ENCODE data around the gene COL6A3.

COL6A3 gene

GRCh38 chr2:237433920-237434676 is 20.1 kb upstream of the COL6A3 start:
- Mint-ChIP-seq H3K4me3 (peak overlapping the region; percentile 79), H3K27ac (peak overlapping the region; percentile 23), H3K36me3 (ENCODE audit: low read depth) (peaks cover 1% of the 10 kb centered on the region), H3K4me1 (ENCODE audit: low read depth) (peaks cover 77% of the 10 kb centered on the region), H3K9me3 (peaks cover 4% of the 10 kb centered on the region), H3K27me3 (ENCODE audit: low read depth) (no peaks in the 10 kb centered on the region)
- DNase-seq (ENCODE audit: low spot score), result no peak

GRCh38 chr2:237432484-237433092 is 18.6 kb upstream of the COL6A3 start:
- peaks cover 3% of the 10 kb centered on the region for H3K36me3 Mint-ChIP-seq (ENCODE audit: low read depth)
- peak; percentile 89 for DNase-seq (ENCODE audit: low spot score)
- H3K27ac Mint-ChIP-seq, result peak overlapping the region; percentile 47
- peaks cover 84% of the 10 kb centered on the region for H3K4me1 Mint-ChIP-seq (ENCODE audit: low read depth)
- H3K4me3 Mint-ChIP-seq, result peak overlapping the region; percentile 64
- peaks cover 4% of the 10 kb centered on the region for H3K9me3 Mint-ChIP-seq
- H3K27me3 Mint-ChIP-seq (ENCODE audit: low read depth), result no peaks in the 10 kb centered on the region

GRCh38 chr2:237431837-237432236 is 17.9 kb upstream of the COL6A3 start:
- Mint-ChIP-seq H3K9me3 (peaks cover 4% of the 10 kb centered on the region), H3K27me3 (ENCODE audit: low read depth) (no peaks in the 10 kb centered on the region), H3K4me1 (ENCODE audit: low read depth) (peaks cover 85% of the 10 kb centered on the region), H3K36me3 (ENCODE audit: low read depth) (peaks cover 3% of the 10 kb centered on the region), H3K4me3 (peak overlapping the region; percentile 11), H3K27ac (no peak overlapping the region)
- DNase-seq (ENCODE audit: low spot score), result no peak

- DNase-seq (ENCODE audit: low spot score), result peak; percentile 62
- no peaks in the 10 kb centered on the region for H3K27me3 Mint-ChIP-seq (ENCODE audit: low read depth)
- H3K9me3 Mint-ChIP-seq, result peaks cover 4% of the 10 kb centered on the region
- peak overlapping the region; percentile 11 for H3K4me3 Mint-ChIP-seq
- H3K27ac Mint-ChIP-seq, result no peak overlapping the region
- H3K36me3 Mint-ChIP-seq (ENCODE audit: low read depth), result peaks cover 3% of the 10 kb centered on the region
- peaks cover 85% of the 10 kb centered on the region for H3K4me1 Mint-ChIP-seq (ENCODE audit: low read depth)
These were observed 17.4 kb upstream of the COL6A3 start for GRCh38 chr2:237431372-237431771.

- DNase-seq (ENCODE audit: low spot score), result no peak
- H3K4me1 Mint-ChIP-seq (ENCODE audit: low read depth), result peaks cover 81% of the 10 kb centered on the region
- no peaks in the 10 kb centered on the region for H3K27me3 Mint-ChIP-seq (ENCODE audit: low read depth)
- no peak overlapping the region for H3K4me3 Mint-ChIP-seq
- no peak overlapping the region for H3K27ac Mint-ChIP-seq
- peaks cover 3% of the 10 kb centered on the region for H3K36me3 Mint-ChIP-seq (ENCODE audit: low read depth)
- peaks cover 4% of the 10 kb centered on the region for H3K9me3 Mint-ChIP-seq
These were observed 16.9 kb upstream of the COL6A3 start for GRCh38 chr2:237430861-237431260.

GRCh38 chr2:237429753-237430152 is 15.8 kb upstream of the COL6A3 start:
- Mint-ChIP-seq H3K4me3 (peak overlapping the region; percentile 64), H3K9me3 (peaks cover 4% of the 10 kb centered on the region), H3K27ac (no peak overlapping the region), H3K36me3 (ENCODE audit: low read depth) (peaks cover 1% of the 10 kb centered on the region), H3K4me1 (ENCODE audit: low read depth) (peaks cover 73% of the 10 kb centered on the region), H3K27me3 (ENCODE audit: low read depth) (no peaks in the 10 kb centered on the region)
- DNase-seq (ENCODE audit: low spot score), result no peak

- DNase-seq (ENCODE audit: low spot score), result peak; percentile 85
- peaks cover 57% of the 10 kb centered on the region for H3K4me1 Mint-ChIP-seq (ENCODE audit: low read depth)
- H3K4me3 Mint-ChIP-seq, result peak overlapping the region; percentile 56
- peaks cover 4% of the 10 kb centered on the region for H3K9me3 Mint-ChIP-seq
- peaks cover 3% of the 10 kb centered on the region for H3K27me3 Mint-ChIP-seq (ENCODE audit: low read depth)
- peaks cover 1% of the 10 kb centered on the region for H3K36me3 Mint-ChIP-seq (ENCODE audit: low read depth)
- H3K27ac Mint-ChIP-seq, result peak overlapping the region; percentile 64
These were observed 14.0 kb upstream of the COL6A3 start for GRCh38 chr2:237427769-237428506.

- peaks cover 1% of the 10 kb centered on the region for H3K36me3 Mint-ChIP-seq (ENCODE audit: low read depth)
- H3K4me3 Mint-ChIP-seq, result no peak overlapping the region
- H3K27me3 Mint-ChIP-seq (ENCODE audit: low read depth), result peaks cover 3% of the 10 kb centered on the region
- H3K27ac Mint-ChIP-seq, result no peak overlapping the region
- no peak for DNase-seq (ENCODE audit: low spot score)
- peaks cover 48% of the 10 kb centered on the region for H3K4me1 Mint-ChIP-seq (ENCODE audit: low read depth)
- H3K9me3 Mint-ChIP-seq, result peaks cover 4% of the 10 kb centered on the region
These were observed 12.6 kb upstream of the COL6A3 start for GRCh38 chr2:237426517-237426916.

- H3K4me1 Mint-ChIP-seq (ENCODE audit: low read depth), result peaks cover 41% of the 10 kb centered on the region
- no peak for DNase-seq (ENCODE audit: low spot score)
- peaks cover 3% of the 10 kb centered on the region for H3K27me3 Mint-ChIP-seq (ENCODE audit: low read depth)
- no peak overlapping the region for H3K4me3 Mint-ChIP-seq
- H3K9me3 Mint-ChIP-seq, result no peaks in the 10 kb centered on the region
- peaks cover 1% of the 10 kb centered on the region for H3K36me3 Mint-ChIP-seq (ENCODE audit: low read depth)
- no peak overlapping the region for H3K27ac Mint-ChIP-seq
These were observed 11.4 kb upstream of the COL6A3 start for GRCh38 chr2:237425320-237425719.

- peaks cover 34% of the 10 kb centered on the region for H3K4me1 Mint-ChIP-seq (ENCODE audit: low read depth)
- no peak for DNase-seq (ENCODE audit: low spot score)
- peaks cover 3% of the 10 kb centered on the region for H3K27me3 Mint-ChIP-seq (ENCODE audit: low read depth)
- H3K4me3 Mint-ChIP-seq, result no peak overlapping the region
- H3K36me3 Mint-ChIP-seq (ENCODE audit: low read depth), result peaks cover 1% of the 10 kb centered on the region
- no peak overlapping the region for H3K27ac Mint-ChIP-seq
- H3K9me3 Mint-ChIP-seq, result no peaks in the 10 kb centered on the region
These were observed 10.6 kb upstream of the COL6A3 start for GRCh38 chr2:237424544-237424943.

- peaks cover 1% of the 10 kb centered on the region for H3K36me3 Mint-ChIP-seq (ENCODE audit: low read depth)
- no peak overlapping the region for H3K4me3 Mint-ChIP-seq
- peak overlapping the region; percentile 15 for H3K27ac Mint-ChIP-seq
- peaks cover 28% of the 10 kb centered on the region for H3K4me1 Mint-ChIP-seq (ENCODE audit: low read depth)
- no peak for DNase-seq (ENCODE audit: low spot score)
- H3K9me3 Mint-ChIP-seq, result no peaks in the 10 kb centered on the region
- peaks cover 3% of the 10 kb centered on the region for H3K27me3 Mint-ChIP-seq (ENCODE audit: low read depth)
These were observed 9.9 kb upstream of the COL6A3 start for GRCh38 chr2:237423891-237424290.

- Mint-ChIP-seq H3K27me3 (ENCODE audit: low read depth) (peaks cover 3% of the 10 kb centered on the region), H3K27ac (no peak overlapping the region), H3K36me3 (ENCODE audit: low read depth) (no peaks in the 10 kb centered on the region), H3K9me3 (no peaks in the 10 kb centered on the region), H3K4me1 (ENCODE audit: low read depth) (peaks cover 13% of the 10 kb centered on the region), H3K4me3 (no peak overlapping the region)
- no peak for DNase-seq (ENCODE audit: low spot score)
These were observed 8.3 kb upstream of the COL6A3 start for GRCh38 chr2:237422309-237422708.

- H3K9me3 Mint-ChIP-seq, result no peaks in the 10 kb centered on the region
- peak overlapping the region; percentile 57 for H3K4me3 Mint-ChIP-seq
- peak; percentile 65 for DNase-seq (ENCODE audit: low spot score)
- peaks cover 3% of the 10 kb centered on the region for H3K27me3 Mint-ChIP-seq (ENCODE audit: low read depth)
- no peak overlapping the region for H3K27ac Mint-ChIP-seq
- no peaks in the 10 kb centered on the region for H3K36me3 Mint-ChIP-seq (ENCODE audit: low read depth)
- H3K4me1 Mint-ChIP-seq (ENCODE audit: low read depth), result peaks cover 11% of the 10 kb centered on the region
These were observed 7.7 kb upstream of the COL6A3 start for GRCh38 chr2:237421542-237422116.

GRCh38 chr2:237418300-237418699 is 4.3 kb upstream of the COL6A3 start:
- Mint-ChIP-seq H3K4me3 (no peak overlapping the region), H3K27ac (no peak overlapping the region), H3K4me1 (ENCODE audit: low read depth) (peaks cover 8% of the 10 kb centered on the region), H3K36me3 (ENCODE audit: low read depth) (no peaks in the 10 kb centered on the region), H3K9me3 (no peaks in the 10 kb centered on the region), H3K27me3 (ENCODE audit: low read depth) (no peaks in the 10 kb centered on the region)
- DNase-seq (ENCODE audit: low spot score), result no peak
